ENCODE measurements around the gene FIGN. TPM values are rescaled to one million over a fixed set of nuclear protein-coding genes. Genes with fewer than 3 reads are reported as not detected.

FIGN gene
- total RNA-seq, 1 donor from 2014 or later, result 12.1 TPM

DNA sequence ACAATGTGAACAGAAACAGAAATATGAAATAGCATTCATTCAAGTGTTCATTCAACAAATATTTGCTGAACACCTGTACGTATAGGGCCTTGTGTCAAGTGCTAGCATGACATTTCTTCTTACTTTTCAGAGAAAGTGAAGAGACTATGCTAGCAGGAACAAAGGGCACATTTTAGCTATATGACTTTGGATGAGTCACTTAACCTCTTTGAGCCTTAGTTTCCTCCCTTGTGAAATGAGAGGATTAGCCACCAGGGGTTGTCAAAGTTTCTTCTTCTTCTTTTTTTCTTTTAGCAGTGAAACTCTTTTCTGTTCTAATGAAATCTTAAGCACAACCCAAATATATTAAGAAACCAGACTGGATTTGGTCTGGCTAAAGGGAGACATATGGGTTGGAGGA, 53.1 kb downstream of the FIGN start:
- no peaks in the 10 kb centered on the region for H3K9me3 Mint-ChIP-seq (ENCODE audit: low read depth)
- DNase-seq (ENCODE audit: low spot score), result no peak
- H3K36me3 Mint-ChIP-seq (ENCODE audit: low read depth), result peaks cover 2% of the 10 kb centered on the region
- H3K27ac Mint-ChIP-seq (ENCODE audit: unreplicated experiment), result no peak overlapping the region
- TF ChIP-seq, protein P1, sequence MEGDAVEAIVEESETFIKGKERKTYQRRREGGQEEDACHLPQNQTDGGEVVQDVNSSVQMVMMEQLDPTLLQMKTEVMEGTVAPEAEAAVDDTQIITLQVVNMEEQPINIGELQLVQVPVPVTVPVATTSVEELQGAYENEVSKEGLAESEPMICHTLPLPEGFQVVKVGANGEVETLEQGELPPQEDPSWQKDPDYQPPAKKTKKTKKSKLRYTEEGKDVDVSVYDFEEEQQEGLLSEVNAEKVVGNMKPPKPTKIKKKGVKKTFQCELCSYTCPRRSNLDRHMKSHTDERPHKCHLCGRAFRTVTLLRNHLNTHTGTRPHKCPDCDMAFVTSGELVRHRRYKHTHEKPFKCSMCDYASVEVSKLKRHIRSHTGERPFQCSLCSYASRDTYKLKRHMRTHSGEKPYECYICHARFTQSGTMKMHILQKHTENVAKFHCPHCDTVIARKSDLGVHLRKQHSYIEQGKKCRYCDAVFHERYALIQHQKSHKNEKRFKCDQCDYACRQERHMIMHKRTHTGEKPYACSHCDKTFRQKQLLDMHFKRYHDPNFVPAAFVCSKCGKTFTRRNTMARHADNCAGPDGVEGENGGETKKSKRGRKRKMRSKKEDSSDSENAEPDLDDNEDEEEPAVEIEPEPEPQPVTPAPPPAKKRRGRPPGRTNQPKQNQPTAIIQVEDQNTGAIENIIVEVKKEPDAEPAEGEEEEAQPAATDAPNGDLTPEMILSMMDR (IDR thresholded peaks at IDR 0.05), result peak; percentile 64
- no peaks in the 10 kb centered on the region for H3K27me3 Mint-ChIP-seq (ENCODE audit: low read depth)
- H3K4me1 Mint-ChIP-seq (ENCODE audit: low read depth), result peaks cover 17% of the 10 kb centered on the region
- no peak overlapping the region for H3K4me3 Mint-ChIP-seq (ENCODE audit: unreplicated experiment)

DNA sequence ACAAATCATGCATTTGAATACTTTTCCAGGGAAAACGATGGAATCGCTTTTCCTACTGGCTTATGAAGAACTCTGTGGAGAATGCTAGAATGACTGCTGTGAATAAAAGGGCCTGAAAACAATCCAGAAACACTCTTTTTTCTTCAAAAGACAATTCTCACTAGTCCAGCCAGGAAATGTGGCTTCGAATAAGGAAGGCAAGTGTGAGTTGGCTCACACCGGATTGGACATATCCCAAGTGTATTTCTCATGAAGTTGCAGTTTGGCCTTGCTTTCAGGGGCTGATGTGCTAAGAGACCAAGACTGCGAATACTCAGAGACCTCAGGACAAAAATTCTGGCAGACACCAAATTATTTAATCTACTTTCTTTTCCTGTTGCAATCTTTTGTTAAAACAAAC, 54.1 kb downstream of the FIGN start:
- Mint-ChIP-seq H3K4me3 (ENCODE audit: unreplicated experiment) (no peak overlapping the region), H3K36me3 (ENCODE audit: low read depth) (peaks cover 2% of the 10 kb centered on the region), H3K27ac (ENCODE audit: unreplicated experiment) (no peak overlapping the region), H3K27me3 (ENCODE audit: low read depth) (no peaks in the 10 kb centered on the region), H3K4me1 (ENCODE audit: low read depth) (peaks cover 17% of the 10 kb centered on the region), H3K9me3 (ENCODE audit: low read depth) (no peaks in the 10 kb centered on the region)
- no peak for DNase-seq (ENCODE audit: low spot score)
- TF ChIP-seq, protein P1 (IDR thresholded peaks at IDR 0.05), result no peak

DNA sequence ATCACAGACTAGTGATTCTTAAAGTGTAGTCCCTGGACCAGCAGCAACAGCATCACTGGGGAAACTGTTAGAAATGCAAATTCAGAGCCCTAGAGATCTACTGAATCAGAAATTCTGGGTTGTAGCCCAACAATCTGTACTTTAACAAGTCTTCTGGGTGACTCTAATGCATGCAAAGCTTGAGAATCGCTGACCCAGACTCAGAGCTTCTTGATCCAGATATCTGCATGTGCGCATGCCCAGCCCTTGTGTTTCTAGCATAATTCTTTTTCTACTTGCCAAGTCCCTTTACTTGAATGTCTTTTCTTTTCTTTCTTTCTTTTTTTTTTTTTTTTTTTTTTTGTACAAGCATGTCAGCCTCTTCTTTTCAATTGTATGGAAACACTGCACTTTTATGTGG, 60.4 kb downstream of the FIGN start:
- Mint-ChIP-seq H3K4me1 (ENCODE audit: low read depth) (peaks cover 17% of the 10 kb centered on the region), H3K27ac (ENCODE audit: unreplicated experiment) (no peak overlapping the region), H3K36me3 (ENCODE audit: low read depth) (peaks cover 2% of the 10 kb centered on the region), H3K9me3 (ENCODE audit: low read depth) (no peaks in the 10 kb centered on the region), H3K27me3 (ENCODE audit: low read depth) (no peaks in the 10 kb centered on the region), H3K4me3 (ENCODE audit: unreplicated experiment) (no peak overlapping the region)
- no peak for DNase-seq (ENCODE audit: low spot score)
- TF ChIP-seq, protein P1 (IDR thresholded peaks at IDR 0.05), result no peak

DNA sequence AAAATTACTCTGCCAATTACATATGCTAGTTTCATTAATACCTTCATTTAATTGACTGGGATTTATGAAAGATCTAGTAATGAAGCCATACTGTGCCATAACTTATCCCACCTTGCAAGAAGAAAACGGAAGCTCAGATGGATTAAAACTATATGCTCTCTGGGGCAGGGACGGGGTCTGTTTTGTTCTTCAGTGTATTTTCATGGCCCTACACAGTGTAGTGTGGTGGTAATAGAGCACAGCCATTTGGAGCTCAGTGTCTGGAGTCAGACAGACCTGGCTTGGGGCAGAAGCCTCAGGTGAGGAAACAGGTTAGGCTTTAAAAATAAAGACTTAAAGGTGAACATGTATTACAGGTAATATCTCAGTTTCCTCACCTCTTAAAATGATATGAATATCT, 62.3 kb downstream of the FIGN start:
- Mint-ChIP-seq H3K27me3 (ENCODE audit: low read depth) (no peaks in the 10 kb centered on the region), H3K9me3 (ENCODE audit: low read depth) (no peaks in the 10 kb centered on the region), H3K27ac (ENCODE audit: unreplicated experiment) (no peak overlapping the region), H3K4me3 (ENCODE audit: unreplicated experiment) (no peak overlapping the region), H3K4me1 (ENCODE audit: low read depth) (peaks cover 22% of the 10 kb centered on the region), H3K36me3 (ENCODE audit: low read depth) (no peaks in the 10 kb centered on the region)
- TF ChIP-seq, protein P1 (IDR thresholded peaks at IDR 0.05), result no peak
- DNase-seq (ENCODE audit: low spot score), result no peak

DNA sequence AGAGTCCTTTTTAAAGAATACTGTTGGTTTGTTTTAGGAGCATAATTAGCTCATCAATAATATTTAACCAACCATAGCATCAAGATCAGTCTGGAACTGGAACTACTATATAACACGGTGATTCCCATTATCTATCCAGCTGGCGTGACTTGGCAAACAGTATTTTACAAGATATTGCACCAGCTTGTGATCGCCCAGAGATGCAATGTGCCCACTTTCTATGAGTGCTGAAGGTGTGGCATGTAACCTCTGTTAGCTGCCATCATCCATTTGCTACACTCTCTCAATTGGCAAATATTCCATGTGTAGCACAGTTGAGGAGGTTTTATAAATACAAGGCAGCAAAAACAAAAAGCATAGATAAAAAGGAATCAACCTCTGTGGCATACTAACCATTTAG, 64.9 kb downstream of the FIGN start:
- Mint-ChIP-seq H3K4me3 (ENCODE audit: unreplicated experiment) (no peak overlapping the region), H3K9me3 (ENCODE audit: low read depth) (peaks cover 3% of the 10 kb centered on the region), H3K4me1 (ENCODE audit: low read depth) (peaks cover 44% of the 10 kb centered on the region), H3K36me3 (ENCODE audit: low read depth) (peaks cover 2% of the 10 kb centered on the region), H3K27ac (ENCODE audit: unreplicated experiment) (no peak overlapping the region), H3K27me3 (ENCODE audit: low read depth) (no peaks in the 10 kb centered on the region)
- TF ChIP-seq, protein P1 (IDR thresholded peaks at IDR 0.05), result no peak
- DNase-seq (ENCODE audit: low spot score), result no peak
